Measurements from ENCODE around the gene CALM3. TPM values are rescaled to one million over a fixed set of nuclear protein-coding genes. Genes with fewer than 3 reads are reported as not detected.

Gene CALM3
- total RNA-seq, 1 donor, result 210 TPM

DNA sequence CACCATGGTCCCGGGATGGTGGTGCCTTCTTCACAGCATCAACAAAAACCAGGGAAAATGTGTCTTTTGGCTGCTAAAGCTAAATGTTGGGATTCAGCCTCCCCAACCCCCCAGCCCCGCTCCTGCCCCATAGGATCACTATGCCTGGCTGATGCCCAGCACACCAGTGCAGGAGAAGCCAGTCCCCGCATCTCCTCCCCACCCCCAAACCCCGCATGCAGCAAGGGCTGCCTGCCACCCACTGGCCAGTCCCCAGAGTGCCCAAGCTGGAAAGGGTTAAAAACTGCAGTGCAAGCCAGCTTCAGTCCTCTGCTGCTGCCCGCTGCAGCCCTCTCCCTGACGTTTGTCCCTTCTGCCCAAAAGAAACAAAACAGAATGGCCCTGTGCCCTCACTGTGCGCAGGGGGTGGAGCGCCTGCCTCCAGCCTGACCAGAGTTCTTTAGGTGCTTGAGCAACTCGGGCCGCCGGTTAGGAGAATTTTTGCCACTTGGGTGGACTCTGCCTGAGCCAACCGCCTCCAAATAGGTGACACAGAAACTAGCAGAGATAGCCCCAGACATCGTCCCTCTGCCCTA lies 3.7 kb downstream of the CALM3 start:
- TF ChIP-seq, protein P1, sequence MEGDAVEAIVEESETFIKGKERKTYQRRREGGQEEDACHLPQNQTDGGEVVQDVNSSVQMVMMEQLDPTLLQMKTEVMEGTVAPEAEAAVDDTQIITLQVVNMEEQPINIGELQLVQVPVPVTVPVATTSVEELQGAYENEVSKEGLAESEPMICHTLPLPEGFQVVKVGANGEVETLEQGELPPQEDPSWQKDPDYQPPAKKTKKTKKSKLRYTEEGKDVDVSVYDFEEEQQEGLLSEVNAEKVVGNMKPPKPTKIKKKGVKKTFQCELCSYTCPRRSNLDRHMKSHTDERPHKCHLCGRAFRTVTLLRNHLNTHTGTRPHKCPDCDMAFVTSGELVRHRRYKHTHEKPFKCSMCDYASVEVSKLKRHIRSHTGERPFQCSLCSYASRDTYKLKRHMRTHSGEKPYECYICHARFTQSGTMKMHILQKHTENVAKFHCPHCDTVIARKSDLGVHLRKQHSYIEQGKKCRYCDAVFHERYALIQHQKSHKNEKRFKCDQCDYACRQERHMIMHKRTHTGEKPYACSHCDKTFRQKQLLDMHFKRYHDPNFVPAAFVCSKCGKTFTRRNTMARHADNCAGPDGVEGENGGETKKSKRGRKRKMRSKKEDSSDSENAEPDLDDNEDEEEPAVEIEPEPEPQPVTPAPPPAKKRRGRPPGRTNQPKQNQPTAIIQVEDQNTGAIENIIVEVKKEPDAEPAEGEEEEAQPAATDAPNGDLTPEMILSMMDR (IDR thresholded peaks at IDR 0.05; ENCODE audit: insufficient read depth, low read length), result no peak
- peak overlapping the region; percentile 35 for H3K4me3 ChIP-seq (ENCODE audit: low read depth, low read length)

DNA sequence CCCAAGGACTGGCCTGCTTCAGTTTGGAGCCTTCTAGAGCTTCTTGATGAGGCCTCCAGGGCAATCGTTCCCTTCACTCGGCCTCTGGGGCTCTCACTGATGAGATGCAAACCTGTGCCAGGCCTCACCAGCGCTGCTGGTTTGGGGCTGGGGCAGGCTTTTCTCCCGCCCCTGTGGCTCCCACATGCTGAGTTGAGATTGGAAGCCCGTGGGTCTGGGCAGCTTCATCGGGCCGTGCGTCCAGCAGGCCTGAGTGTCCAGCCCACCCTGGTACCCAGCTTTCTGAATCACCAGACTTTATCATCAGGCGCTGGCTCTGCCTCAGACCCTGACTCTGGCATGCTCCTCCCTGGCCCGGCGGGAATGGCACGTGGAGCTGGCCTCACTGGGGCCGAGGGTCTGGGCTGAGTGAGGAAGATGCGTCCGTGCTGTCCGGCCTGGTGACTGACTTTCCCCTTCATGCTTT lies 4.3 kb downstream of the CALM3 start:
- peak overlapping the region; percentile 35 for H3K4me3 ChIP-seq (ENCODE audit: low read depth, low read length)
- DNase-seq (ENCODE audit: low read depth), result peak; percentile 28
- TF ChIP-seq, protein P1 (IDR thresholded peaks at IDR 0.05; ENCODE audit: insufficient read depth, low read length), result no peak

More for the DNA sequence above, 3.7 kb downstream of the CALM3 start:
- DNase-seq (ENCODE audit: low read depth), result no peak

DNA sequence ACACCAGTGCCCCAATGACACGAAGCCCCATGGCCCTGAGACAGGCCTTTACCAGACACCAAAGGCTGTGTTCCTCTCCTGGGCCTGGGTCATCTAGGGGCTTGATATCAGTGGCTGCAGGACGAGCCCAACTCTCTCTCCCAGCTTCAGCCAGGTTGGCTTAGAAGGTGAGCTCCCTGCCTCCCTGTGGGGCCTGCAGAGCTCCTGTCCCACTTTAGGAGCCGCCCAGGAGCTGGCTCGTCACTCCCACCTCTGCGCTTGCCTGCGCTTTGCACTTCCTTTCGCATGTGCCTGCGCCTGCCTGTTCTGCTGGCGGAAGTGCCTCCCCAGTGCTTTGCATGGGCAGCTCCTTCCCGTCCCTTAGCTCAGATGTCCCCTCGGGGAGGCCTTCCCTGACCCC lies 4.9 kb downstream of the CALM3 start:
- no peak for DNase-seq (ENCODE audit: low read depth)
- TF ChIP-seq, protein P1 (IDR thresholded peaks at IDR 0.05; ENCODE audit: insufficient read depth, low read length), result no peak
- H3K4me3 ChIP-seq (ENCODE audit: low read depth, low read length), result no peak overlapping the region

DNA sequence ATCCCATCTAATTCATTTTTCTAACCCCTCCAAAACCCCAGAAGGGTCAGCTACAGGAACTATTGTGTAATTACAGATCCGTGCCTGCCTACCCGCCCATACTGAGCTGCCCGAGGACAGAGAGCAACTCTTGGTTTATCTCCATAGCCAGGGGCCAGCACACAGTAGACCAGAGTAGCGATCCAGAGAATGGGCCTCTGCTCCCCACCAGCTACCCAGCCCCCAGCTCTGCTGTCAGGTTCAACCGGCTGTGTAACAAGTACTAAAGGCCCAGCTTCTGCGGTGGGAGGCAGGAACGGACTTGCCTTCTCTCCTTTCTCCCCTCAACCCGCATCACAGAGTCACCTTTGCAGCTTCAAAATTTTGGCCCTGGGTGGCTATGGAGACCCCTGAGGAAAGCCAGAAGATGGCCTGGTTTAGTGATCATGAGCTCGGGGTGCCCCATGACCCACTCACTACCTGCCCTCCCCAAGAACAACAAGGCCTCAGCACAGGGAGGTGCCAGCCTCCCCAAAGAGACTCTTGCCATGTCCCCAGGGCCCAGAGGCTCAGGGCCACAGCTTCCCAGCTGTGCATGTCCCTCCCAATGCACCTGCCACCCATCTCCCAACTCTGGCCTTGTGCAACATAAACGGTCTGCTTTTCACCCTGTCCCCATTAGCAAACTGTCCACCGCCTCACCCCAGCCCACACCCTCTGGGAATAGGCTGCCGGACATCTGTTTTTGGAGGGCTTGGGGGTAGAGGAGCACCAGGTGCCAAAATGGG lies 5.7 kb downstream of the CALM3 start:
- DNase-seq (ENCODE audit: low read depth), result no peak
- TF ChIP-seq, protein P1 (IDR thresholded peaks at IDR 0.05; ENCODE audit: insufficient read depth, low read length), result no peak

DNA sequence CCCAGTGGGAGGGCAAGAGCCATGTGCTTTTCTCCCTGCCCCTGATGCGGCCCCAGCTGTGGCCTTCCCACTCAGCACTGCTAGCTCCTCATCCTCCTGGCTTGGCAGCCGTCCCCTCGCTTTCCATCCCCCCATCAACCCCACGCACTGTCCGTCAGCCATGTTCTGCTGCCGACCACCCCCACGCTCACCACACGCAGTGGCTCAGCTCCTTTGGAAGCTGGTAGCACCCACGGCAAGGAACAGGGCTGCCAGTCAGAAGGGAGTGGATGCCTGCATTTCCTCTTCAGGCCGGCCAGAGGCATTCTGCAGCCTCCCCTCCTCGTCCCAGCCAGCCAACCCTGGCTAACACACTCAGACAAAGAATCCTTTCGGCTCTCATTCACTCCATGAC lies 6.3 kb downstream of the CALM3 start:
- no peak overlapping the region for H3K4me3 ChIP-seq (ENCODE audit: low read depth, low read length)
- no peak for DNase-seq (ENCODE audit: low read depth)
- TF ChIP-seq, protein P1 (IDR thresholded peaks at IDR 0.05; ENCODE audit: insufficient read depth, low read length), result no peak

More for the DNA sequence above, 5.7 kb downstream of the CALM3 start:
- H3K4me3 ChIP-seq (ENCODE audit: low read depth, low read length), result no peak overlapping the region

DNA sequence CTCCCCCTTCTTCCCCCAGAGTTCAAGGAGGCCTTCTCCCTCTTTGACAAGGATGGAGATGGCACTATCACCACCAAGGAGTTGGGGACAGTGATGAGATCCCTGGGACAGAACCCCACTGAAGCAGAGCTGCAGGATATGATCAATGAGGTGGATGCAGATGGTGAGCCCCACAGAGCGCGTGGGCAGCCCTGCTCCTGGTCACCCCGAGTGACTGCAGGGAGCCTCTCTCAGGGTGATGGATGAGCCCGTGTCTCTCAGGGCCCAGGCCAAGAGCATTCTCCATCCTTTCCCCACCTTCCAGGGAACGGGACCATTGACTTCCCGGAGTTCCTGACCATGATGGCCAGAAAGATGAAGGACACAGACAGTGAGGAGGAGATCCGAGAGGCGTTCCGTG lies 7.0 kb downstream of the CALM3 start:
- no peak for DNase-seq (ENCODE audit: low read depth)
- TF ChIP-seq, protein P1 (IDR thresholded peaks at IDR 0.05; ENCODE audit: insufficient read depth, low read length), result no peak
- no peak overlapping the region for H3K4me3 ChIP-seq (ENCODE audit: low read depth, low read length)

Data from fibroblast of the aortic adventitia (primary cell).